K562 (cell line): ENCODE data around the gene ST7. TPM values are rescaled to one million over a fixed set of nuclear protein-coding genes. Genes with fewer than 3 reads are reported as not detected.

Experiments used
- CEBPZ ChIP-seq: fragments of 150-350 bp; IDR thresholded peaks from 2 replicates; pipeline ENCODE4 v1.6.1; 2014; ENCODE audit warnings: low read depth, mild to moderate bottlenecking, low read length, borderline replicate concordance
- HMBOX1 ChIP-seq: sonication (generic); IDR thresholded peaks from 2 replicates; pipeline ENCODE4 v1.6.1; 2016
- JUND ChIP-seq, 2 experiments: IDR thresholded peaks; 2 replicates in 1 of 2; 3 replicates in 1 of 2; pipeline ENCODE4 v1.6.1; 2011; ENCODE audit warnings: borderline replicate concordance in 2 of 2, low read depth in 2 of 2, low read length in 2 of 2, improper control_type of control experiment in 1 of 2, missing biosample characterization in 1 of 2, missing genetic modification characterization in 1 of 2, missing genetic modification reagents in 1 of 2
- MEIS2 ChIP-seq: fragments of 450-650 bp; IDR thresholded peaks from 2 replicates; pipeline ENCODE4 v1.6.1; 2014; ENCODE audit warnings: mild to moderate bottlenecking; ENCODE audit not compliant: partially characterized antibody
- MGA ChIP-seq: fragments of 450-650 bp; IDR thresholded peaks from 2 replicates; pipeline ENCODE4 v1.6.1; 2016; ENCODE audit warnings: mild to moderate bottlenecking, moderate library complexity
- SOX6 ChIP-seq: fragments of 450-650 bp; IDR thresholded peaks from 2 replicates; pipeline ENCODE4 v1.6.1; 2014; ENCODE audit warnings: mild to moderate bottlenecking
- TCF15 ChIP-seq: fragments of 250-450 bp; sonication (Bioruptor Pico); IDR thresholded peaks from 2 replicates; pipeline ENCODE4 v1.8.0; 2022; ENCODE audit warnings: moderate library complexity, mild to moderate bottlenecking, inconsistent platforms
- TEAD4 ChIP-seq, 2 experiments: sonication (generic) in 1 of 2; formaldehyde crosslinking in 1 of 2; IDR thresholded peaks; 2 replicates each; pipeline versions ENCODE4 v1.6.1 to v1.8.0; 2012 to 2022; ENCODE audit warnings: borderline replicate concordance in 1 of 2, inconsistent platforms in 1 of 2, low read length in 1 of 2, mild to moderate bottlenecking in 1 of 2, missing genetic modification reagents in 1 of 2
- ZNF561 ChIP-seq: fragments of 450-650 bp; formaldehyde crosslinking; conservative IDR thresholded peaks from 2 replicates; pipeline ENCODE4 v1.4.0; 2020; ENCODE audit warnings: mild to moderate bottlenecking, moderate library complexity
- ZNF589 ChIP-seq: fragments of 200-800 bp; sonication (Bioruptor generic); IDR thresholded peaks from 2 replicates; pipeline ENCODE4 v1.6.1; 2016; ENCODE audit warnings: low read depth, missing genetic modification characterization, missing compliant biosample characterization
- polyA plus RNA-seq, 8 experiments: library from polyadenylated mRNA; depleted of rRNA in 4 of 8; stranded (reverse) in 5 of 8; unstranded in 3 of 8; fragments of >200 nt; fragmentation: Nextera tagmentation in 2 of 8; fragmentation: Illumina TruSeq in 1 of 8; extraction: Ambion mirVana in 2 of 8; extraction: Trizol in 1 of 8; gene quantifications; 2 replicates each; pipeline versions ENCODE4 v1.2.1 to v1.2.3, GENCODE V29; 2011 to 2014; ENCODE audit warnings: inconsistent platforms in 1 of 8, missing spikeins in 1 of 8
- total RNA-seq, 7 experiments: library from RNA; depleted of rRNA in 6 of 7; stranded (reverse); fragments of >200 nt in 6 of 7; fragmentation: Illumina TruSeq in 2 of 7; extraction: Trizol in 2 of 7; gene quantifications; 2 replicates each; pipeline versions ENCODE4 v1.2.1 to v1.2.3, GENCODE V29; 2011 to 2021; ENCODE audit warnings: low replicate concordance in 1 of 7

ST7 gene
- total and polyA plus RNA-seq, 9 of the 15 experiments (the other 6 are each of a cell fraction or from before 2014, with no cell fraction given): 23.9 to 56.3 (median 36.9) TPM

GRCh38 chr7:116978006-116978405 lies 24.7 kb downstream of the ST7 start (continued):
- TF ChIP-seq CEBPZ (no peak), TEAD4 (IDR thresholded peaks at IDR 0.05; ENCODE audit: low read length) (peak; percentile 75), TEAD4 (CRISPR knock-in tag; IDR thresholded peaks at IDR 0.05; ENCODE audit: borderline replicate concordance) (no peak), TCF15 (CRISPR knock-in tag) (no peak), JUND (IDR thresholded peaks at IDR 0.05; ENCODE audit: borderline replicate concordance, low read depth, low read length) (no peak), JUND (tag; IDR thresholded peaks at IDR 0.05; ENCODE audit: borderline replicate concordance, low read depth, low read length) (peak; percentile 23; the same call in 1 of the 3 replicates), MGA (no peak), MEIS2 (peak; percentile 51), ZNF589 (no peak), ZNF561 (CRISPR knock-in tag) (no peak), HMBOX1 (no peak), SOX6 (peak; percentile 70; the same call in 1 of the 2 replicates)
